Uterus (tissue), 2 donors: ENCODE results near the gene C1QTNF7.

Experiments
- POLR2A ChIP-seq, 2 donors: fragments of 450-650 bp; IDR thresholded peaks; one replicate each; pipeline ENCODE4 v1.6.1; 2016; ENCODE audit warnings: antibody characterized with exemption in 2 of 2, mild to moderate bottlenecking in 1 of 2, moderate library complexity in 1 of 2
- TF ChIP-seq, protein P1 (sequence below), 4 experiments: fragments of 200-600 bp in 2 of 4; fragments of 450-650 bp in 2 of 4; sonication (generic) in 2 of 4; IDR thresholded peaks; one replicate each; pipeline ENCODE4 v1.5.1; 2016 to 2019; ENCODE audit warnings: antibody characterized with exemption in 4 of 4, mild to moderate bottlenecking in 2 of 4, moderate library complexity in 1 of 4

DNA sequence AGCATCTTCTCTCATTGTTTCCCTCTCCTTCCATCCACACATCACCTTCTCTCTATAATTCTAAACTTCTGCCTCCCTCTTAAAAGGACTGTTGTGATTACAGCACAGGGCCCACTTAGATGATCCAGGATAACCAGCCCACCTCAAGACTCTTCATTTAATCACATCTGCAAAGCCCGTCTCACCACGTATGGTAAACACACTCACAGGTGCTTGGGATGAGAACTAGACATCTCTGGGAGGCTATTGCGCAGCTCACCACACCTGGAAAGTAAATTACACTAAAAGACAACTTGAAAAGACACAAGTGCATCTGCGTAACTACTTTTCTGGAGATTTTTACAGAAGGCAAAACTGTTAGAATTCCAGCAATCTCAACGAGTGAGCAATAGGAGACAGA lies 15.4 kb upstream of the C1QTNF7 start:
- TF ChIP-seq, protein P1, sequence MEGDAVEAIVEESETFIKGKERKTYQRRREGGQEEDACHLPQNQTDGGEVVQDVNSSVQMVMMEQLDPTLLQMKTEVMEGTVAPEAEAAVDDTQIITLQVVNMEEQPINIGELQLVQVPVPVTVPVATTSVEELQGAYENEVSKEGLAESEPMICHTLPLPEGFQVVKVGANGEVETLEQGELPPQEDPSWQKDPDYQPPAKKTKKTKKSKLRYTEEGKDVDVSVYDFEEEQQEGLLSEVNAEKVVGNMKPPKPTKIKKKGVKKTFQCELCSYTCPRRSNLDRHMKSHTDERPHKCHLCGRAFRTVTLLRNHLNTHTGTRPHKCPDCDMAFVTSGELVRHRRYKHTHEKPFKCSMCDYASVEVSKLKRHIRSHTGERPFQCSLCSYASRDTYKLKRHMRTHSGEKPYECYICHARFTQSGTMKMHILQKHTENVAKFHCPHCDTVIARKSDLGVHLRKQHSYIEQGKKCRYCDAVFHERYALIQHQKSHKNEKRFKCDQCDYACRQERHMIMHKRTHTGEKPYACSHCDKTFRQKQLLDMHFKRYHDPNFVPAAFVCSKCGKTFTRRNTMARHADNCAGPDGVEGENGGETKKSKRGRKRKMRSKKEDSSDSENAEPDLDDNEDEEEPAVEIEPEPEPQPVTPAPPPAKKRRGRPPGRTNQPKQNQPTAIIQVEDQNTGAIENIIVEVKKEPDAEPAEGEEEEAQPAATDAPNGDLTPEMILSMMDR (IDR thresholded peaks at IDR 0.05), result no peak
- TF ChIP-seq POLR2A (IDR thresholded peaks at IDR 0.05), result no peak
